Measurements from ENCODE around the gene ACBD3. TPM values are rescaled to one million over a fixed set of nuclear protein-coding genes. Genes with fewer than 3 reads are reported as not detected.

The ACBD3 gene
- polyA plus RNA-seq, 1 of the 3 experiments (the other 2 are of a cell fraction), result 17.8 TPM

GRCh38 chr1:226108935-226109828, 77.4 kb downstream of the ACBD3 start:
- H3K4me3 ChIP-seq (ENCODE audit: low read depth in 2 of 2, low read length in 1 of 2), result peak overlapping the region; percentile 58 to 70
- peak overlapping the region; percentile 26; the same call in 1 of the 2 replicates for H3K9ac ChIP-seq
- TF ChIP-seq YY1 (IDR thresholded peaks at IDR 0.05; ENCODE audit: low read depth), result no peak
- no peak for TF ChIP-seq ELF1 (IDR thresholded peaks at IDR 0.05)
- no peak for TF ChIP-seq NRF1 (IDR thresholded peaks at IDR 0.05; ENCODE audit: low read depth, low read length)
- no peak for TF ChIP-seq RCOR1 (IDR thresholded peaks at IDR 0.05; ENCODE audit: low read length)
- no peak for TF ChIP-seq MXI1 (IDR thresholded peaks at IDR 0.05; ENCODE audit: low read depth, low read length)
- peaks cover 5% of the 10 kb centered on the region for H3F3A ChIP-seq (replicated peaks; ENCODE audit: insufficient read depth)
- WGBS (ENCODE audit: low lambda C conversion rate), result 64% methylated on average over 15 of the region's 23 CpGs
- no peaks in the 10 kb centered on the region for H3K36me3 ChIP-seq (replicated peaks in 1 of 2; ENCODE audit: control insufficient read depth in 1 of 2, insufficient read depth in 2 of 2, low read length in 1 of 2)
- H3K79me2 ChIP-seq (ENCODE audit: insufficient read depth), result no peaks in the 10 kb centered on the region
- no peaks in the 10 kb centered on the region for H3K9me3 ChIP-seq
- DNase-seq, result no peak
- H3K4me1 ChIP-seq (ENCODE audit: control insufficient read depth in 1 of 2, insufficient read depth in 2 of 2, low read depth in 1 of 2, low read length in 1 of 2), result peaks cover 15 to 22% of the 10 kb centered on the region in 2 experiments; a peak in 3 of 4 replicates
- H4K20me1 ChIP-seq (ENCODE audit: insufficient read depth), result no peaks in the 10 kb centered on the region
- H3K9me2 ChIP-seq, result no peaks in the 10 kb centered on the region
- H3K4me2 ChIP-seq, result peak overlapping the region; percentile 98; the same call in 1 of the 2 replicates
- CTCF ChIA-PET, result interaction anchor here (0.7 to 5.7 kb wide), 8 partner anchors 11 to 224 kb away, joined by 3 to 38 read pairs (median 9); no protein-coding TSS in a partner anchor
- POLR2A ChIA-PET, result interaction anchor here (0.6 to 2.8 kb wide), 7 partner anchors 9 to 47 kb away, joined by 3 to 30 read pairs (median 3); partner anchors contain the start of gene H3-3A
- peak overlapping the region; percentile 95 for H2AFZ ChIP-seq (ENCODE audit: low read depth)
- no peaks in the 10 kb centered on the region for H3K27me3 ChIP-seq (ENCODE audit: insufficient read depth)
- peak overlapping the region; percentile 45 to 80; a peak in 3 of 4 replicates for H3K27ac ChIP-seq (ENCODE audit: low read depth in 2 of 2, low read length in 1 of 2)

- Histone ChIP-seq H3K4me2 (no peak overlapping the region), H3K36me3 (replicated peaks in 1 of 2; ENCODE audit: control insufficient read depth in 1 of 2, insufficient read depth in 2 of 2, low read length in 1 of 2) (no peaks in the 10 kb centered on the region), H3K27me3 (ENCODE audit: insufficient read depth) (no peaks in the 10 kb centered on the region), H4K20me1 (ENCODE audit: insufficient read depth) (no peaks in the 10 kb centered on the region), H3K27ac (ENCODE audit: low read depth in 2 of 2, low read length in 1 of 2) (no peak overlapping the region), H3K9me2 (no peaks in the 10 kb centered on the region), H3K4me1 (ENCODE audit: control insufficient read depth in 1 of 2, insufficient read depth in 2 of 2, low read depth in 1 of 2, low read length in 1 of 2) (peaks cover 15 to 22% of the 10 kb centered on the region in 2 experiments; a peak in 3 of 4 replicates), H3K9me3 (no peaks in the 10 kb centered on the region), H3K79me2 (ENCODE audit: insufficient read depth) (no peaks in the 10 kb centered on the region), H3K9ac (no peak overlapping the region), H3F3A (replicated peaks; ENCODE audit: insufficient read depth) (peaks cover 5% of the 10 kb centered on the region), H2AFZ (ENCODE audit: low read depth) (no peak overlapping the region), H3K4me3 (ENCODE audit: low read depth in 2 of 2, low read length in 1 of 2) (no peak overlapping the region)
- WGBS (ENCODE audit: low lambda C conversion rate), result 77% methylated on average over 3 of the region's 3 CpGs
- DNase-seq, result no peak
- ChIA-PET POLR2A (interaction anchor here (0.6 kb wide), 1 partner anchor 15 kb away, joined by 3 read pairs; no protein-coding TSS in a partner anchor), CTCF (interaction anchor here (1.6 to 5.7 kb wide), 3 partner anchors 13 to 24 kb away, joined by 7 to 38 read pairs (median 13); no protein-coding TSS in a partner anchor)
- no peak for TF ChIP-seq FOXJ3 (CRISPR knock-in tag; IDR thresholded peaks at IDR 0.05)
- no peak for TF ChIP-seq TAF1 (IDR thresholded peaks at IDR 0.05; ENCODE audit: borderline replicate concordance, low read depth, low read length)
- no peak for TF ChIP-seq CTCF (IDR thresholded peaks at IDR 0.05)
- TF ChIP-seq NFIC (IDR thresholded peaks at IDR 0.05; ENCODE audit: borderline replicate concordance), result no peak
- no peak for TF ChIP-seq YY1 (IDR thresholded peaks at IDR 0.05; ENCODE audit: low read depth)
- no peak for TF ChIP-seq EZH2phosphoT487 (IDR thresholded peaks at IDR 0.05; ENCODE audit: borderline replicate concordance, low read depth)
- TF ChIP-seq RXRA (IDR thresholded peaks at IDR 0.05; ENCODE audit: borderline replicate concordance, low read depth), result no peak
- TF ChIP-seq REST (IDR thresholded peaks at IDR 0.05; ENCODE audit: low read depth, low read length), result no peak
- no peak for TF ChIP-seq RFX5 (IDR thresholded peaks at IDR 0.05; ENCODE audit: low read length)
- TF ChIP-seq TCF12 (IDR thresholded peaks at IDR 0.05), result no peak
- no peak for TF ChIP-seq MAX (IDR thresholded peaks at IDR 0.05; ENCODE audit: low read depth)
- no peak for TF ChIP-seq NRF1 (IDR thresholded peaks at IDR 0.05; ENCODE audit: low read depth, low read length)
- TF ChIP-seq GATA2 (CRISPR knock-in tag; IDR thresholded peaks at IDR 0.05), result no peak
- TF ChIP-seq SIN3A (IDR thresholded peaks at IDR 0.05; ENCODE audit: borderline replicate concordance, low read depth, low read length), result no peak
Measured at GRCh38 chr1:226107471-226108460, 78.8 kb downstream of the ACBD3 start.
